ENCODE measurements around the gene INO80B. TPM values are rescaled to one million over a fixed set of nuclear protein-coding genes. Genes with fewer than 3 reads are reported as not detected.
"Not testable (repeated sequence)": the region's sequence is repeated elsewhere in the genome, so short reads cannot be mapped to it uniquely, and the experiment has no call there.

Gene INO80B
- total RNA-seq, 1 donor from 2014 or later = 24.3 TPM

- Mint-ChIP-seq H3K36me3 (ENCODE audit: low read depth) (no peaks in the 10 kb centered on the region), H3K27me3 (ENCODE audit: low read depth) (peaks cover 3% of the 10 kb centered on the region), H3K9me3 (ENCODE audit: low read depth) (no peaks in the 10 kb centered on the region), H3K4me3 (ENCODE audit: unreplicated experiment) (no peak overlapping the region), H3K27ac (ENCODE audit: unreplicated experiment) (no peak overlapping the region), H3K4me1 (ENCODE audit: low read depth) (peaks cover 12% of the 10 kb centered on the region)
- DNase-seq (ENCODE audit: low spot score) = no peak
- no peak for TF ChIP-seq CTCF (IDR thresholded peaks at IDR 0.05)
Measured at GRCh38 chr2:74418312-74418711, 36.6 kb upstream of the INO80B start.

- Mint-ChIP-seq H3K27me3 (ENCODE audit: low read depth) (peaks cover 3% of the 10 kb centered on the region), H3K4me1 (ENCODE audit: low read depth) (peaks cover 12% of the 10 kb centered on the region), H3K4me3 (ENCODE audit: unreplicated experiment) (no peak overlapping the region), H3K36me3 (ENCODE audit: low read depth) (no peaks in the 10 kb centered on the region), H3K27ac (ENCODE audit: unreplicated experiment) (no peak overlapping the region), H3K9me3 (ENCODE audit: low read depth) (no peaks in the 10 kb centered on the region)
- TF ChIP-seq CTCF (IDR thresholded peaks at IDR 0.05) = no peak
- no peak for DNase-seq (ENCODE audit: low spot score)
Measured at GRCh38 chr2:74419345-74419744, 35.5 kb upstream of the INO80B start.

DNA sequence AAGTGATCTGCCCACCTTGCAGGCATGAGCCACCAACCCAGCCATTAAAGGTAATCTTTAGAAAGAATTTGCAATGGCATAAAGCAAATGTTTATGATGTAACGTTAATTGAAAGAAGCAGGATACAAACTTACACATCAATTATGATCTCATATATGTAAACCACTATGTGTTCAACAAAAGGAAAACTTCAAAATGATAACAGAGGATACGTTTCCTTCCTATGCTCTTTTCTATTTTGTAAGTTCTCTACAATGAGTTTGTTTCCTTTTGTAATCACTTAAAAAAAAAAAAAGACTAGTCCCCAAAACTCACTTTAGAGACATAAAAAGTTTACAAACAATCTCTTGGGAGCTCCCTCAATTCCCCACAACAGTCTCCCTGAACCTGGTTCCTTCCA, 34.9 kb upstream of the INO80B start:
- Mint-ChIP-seq H3K4me3 (ENCODE audit: unreplicated experiment) (no peak overlapping the region), H3K4me1 (ENCODE audit: low read depth) (peaks cover 12% of the 10 kb centered on the region)

GRCh38 chr2:74420443-74421103, 34.3 kb upstream of the INO80B start:
- H3K27ac Mint-ChIP-seq (ENCODE audit: unreplicated experiment); DNase-seq (ENCODE audit: low spot score); H3K27me3 Mint-ChIP-seq (ENCODE audit: low read depth); H3K36me3 Mint-ChIP-seq (ENCODE audit: low read depth); H3K9me3 Mint-ChIP-seq (ENCODE audit: low read depth): not testable (repeated sequence)
- Mint-ChIP-seq H3K4me1 (ENCODE audit: low read depth) (peaks cover 12% of the 10 kb centered on the region), H3K4me3 (ENCODE audit: unreplicated experiment) (peak overlapping the region; percentile 94)

More for the DNA sequence above, 34.9 kb upstream of the INO80B start:
- H3K9me3 Mint-ChIP-seq (ENCODE audit: low read depth) = no peaks in the 10 kb centered on the region
- no peaks in the 10 kb centered on the region for H3K36me3 Mint-ChIP-seq (ENCODE audit: low read depth)
- no peak for TF ChIP-seq CTCF (IDR thresholded peaks at IDR 0.05)
- peaks cover 3% of the 10 kb centered on the region for H3K27me3 Mint-ChIP-seq (ENCODE audit: low read depth)
- H3K27ac Mint-ChIP-seq (ENCODE audit: unreplicated experiment) = no peak overlapping the region
- no peak for DNase-seq (ENCODE audit: low spot score)

- Mint-ChIP-seq H3K36me3 (ENCODE audit: low read depth) (peaks cover 7% of the 10 kb centered on the region), H3K9me3 (ENCODE audit: low read depth) (no peaks in the 10 kb centered on the region), H3K27me3 (ENCODE audit: low read depth) (peaks cover 3% of the 10 kb centered on the region), H3K27ac (ENCODE audit: unreplicated experiment) (peak within 1 kb of the TSS; percentile 78), H3K4me3 (ENCODE audit: unreplicated experiment) (peak within 1 kb of the TSS; percentile 94), H3K4me1 (ENCODE audit: low read depth) (peaks cover 12% of the 10 kb centered on the region)
- TF ChIP-seq CTCF (IDR thresholded peaks at IDR 0.05) = no peak
- no peak for DNase-seq (ENCODE audit: low spot score)
Measured at GRCh38 chr2:74421221-74421870, 33.5 kb upstream of the INO80B start, which contains the start of the genes C2orf81 and WDR54. TSS of gene C2orf81 (minus strand) at chr2:74421619. CDS start at chr2:74421560, 59 bp downstream. TSS of gene WDR54 (plus strand) at chr2:74421730. CDS start at chr2:74422154, 424 bp downstream.

Data from chondrocyte (in vitro differentiated cells).